ENCODE data around the gene SH3RF3. TPM values are rescaled to one million over a fixed set of nuclear protein-coding genes. Genes with fewer than 3 reads are reported as not detected.
A peak's percentile ranks its signal among the peaks of the same experiment; 100 is the strongest.

The SH3RF3 gene
- total and polyA plus RNA-seq, 8 donors, result 7.0 to 11.1 (median 8.3) TPM

GRCh38 chr2:109258905-109259540 is 130.0 kb downstream of the SH3RF3 start:
- H3K36me3 ChIP-seq, result no peaks in the 10 kb centered on the region
- intact Hi-C loops (cut with DNase I), result no loop called here
- H3K9me3 ChIP-seq, result no peaks in the 10 kb centered on the region
- no peak for ATAC-seq
- peaks cover 14 to 47% of the 10 kb centered on the region in 2 donors for H3K4me1 ChIP-seq
- no peaks in the 10 kb centered on the region for H3K27me3 ChIP-seq
- H3K4me3 ChIP-seq, result no peak overlapping the region
- TF ChIP-seq CTCF (IDR thresholded peaks at IDR 0.05), result no peak
- DNase-seq, result no peak
- H3K27ac ChIP-seq, result no peak overlapping the region

- H3K27ac ChIP-seq, result no peak overlapping the region
- no peaks in the 10 kb centered on the region for H3K9me3 ChIP-seq
- no peak overlapping the region for H3K4me3 ChIP-seq
- H3K36me3 ChIP-seq, result no peaks in the 10 kb centered on the region
- DNase-seq (no peak), ATAC-seq (no peak)
- intact Hi-C loops (cut with DNase I), result no loop called here
- no peaks in the 10 kb centered on the region for H3K27me3 ChIP-seq
- peaks cover 17 to 44% of the 10 kb centered on the region in 2 donors for H3K4me1 ChIP-seq
- no peak for TF ChIP-seq CTCF (IDR thresholded peaks at IDR 0.05)
Observed at GRCh38 chr2:109259671-109260070, 130.7 kb downstream of the SH3RF3 start.

- Histone ChIP-seq H3K27me3 (no peaks in the 10 kb centered on the region), H3K27ac (no peak overlapping the region), H3K9me3 (no peaks in the 10 kb centered on the region), H3K36me3 (no peaks in the 10 kb centered on the region), H3K4me1 (peaks cover 23 to 44% of the 10 kb centered on the region in 2 donors), H3K4me3 (no peak overlapping the region)
- TF ChIP-seq CTCF (IDR thresholded peaks at IDR 0.05), result no peak
- no peak for ATAC-seq
- DNase-seq, result no peak
- intact Hi-C loops (cut with DNase I), result no loop called here
Observed at GRCh38 chr2:109260116-109260855, 131.3 kb downstream of the SH3RF3 start.

- Histone ChIP-seq H3K27me3 (no peaks in the 10 kb centered on the region), H3K9me3 (no peaks in the 10 kb centered on the region), H3K36me3 (no peaks in the 10 kb centered on the region), H3K27ac (no peak overlapping the region), H3K4me1 (peaks cover 24 to 41% of the 10 kb centered on the region in 2 donors), H3K4me3 (no peak overlapping the region)
- intact Hi-C loops (cut with DNase I), result no loop called here
- DNase-seq (no peak), ATAC-seq (peak; percentile 68)
- peak in 1 of 2 donors; percentile 30 for TF ChIP-seq CTCF (IDR thresholded peaks at IDR 0.05)
Observed at GRCh38 chr2:109260886-109261700, 132.1 kb downstream of the SH3RF3 start.
